ENCODE measurements around the gene PLPP3.

The PLPP3 gene

GRCh38 chr1:56576880-56577405 is 2.4 kb downstream of the PLPP3 start:
- DNase-seq (ENCODE audit: extremely low read depth in 1 of 2, low read depth in 1 of 2) = no peak

- DNase-seq (ENCODE audit: extremely low read depth in 1 of 2, low read depth in 1 of 2) = no peak
Measured at GRCh38 chr1:56575865-56576264, 3.5 kb downstream of the PLPP3 start.

GRCh38 chr1:56574794-56575193 is 4.6 kb downstream of the PLPP3 start:
- DNase-seq (ENCODE audit: extremely low read depth in 1 of 2, low read depth in 1 of 2) = no peak

DNA sequence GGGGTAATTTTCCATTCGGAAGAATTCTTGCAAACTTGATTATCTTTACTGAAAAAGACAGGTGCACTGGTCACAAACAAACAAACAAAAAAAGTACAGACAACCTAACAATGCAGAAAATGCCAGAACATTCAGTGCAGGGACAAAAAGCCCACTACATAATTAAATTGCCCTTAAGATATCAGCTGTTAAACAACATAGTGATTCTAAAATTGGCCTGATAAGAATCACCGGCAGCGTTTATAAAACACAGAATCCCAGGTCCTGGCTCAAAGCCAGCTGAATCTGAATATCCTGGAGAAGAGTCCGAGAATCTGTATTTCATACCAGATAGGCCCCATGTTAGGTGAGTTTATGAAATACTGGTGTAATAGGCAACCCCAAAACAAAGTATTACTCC is 6.1 kb downstream of the PLPP3 start:
- no peak for DNase-seq (ENCODE audit: extremely low read depth in 1 of 2, low read depth in 1 of 2)

DNA sequence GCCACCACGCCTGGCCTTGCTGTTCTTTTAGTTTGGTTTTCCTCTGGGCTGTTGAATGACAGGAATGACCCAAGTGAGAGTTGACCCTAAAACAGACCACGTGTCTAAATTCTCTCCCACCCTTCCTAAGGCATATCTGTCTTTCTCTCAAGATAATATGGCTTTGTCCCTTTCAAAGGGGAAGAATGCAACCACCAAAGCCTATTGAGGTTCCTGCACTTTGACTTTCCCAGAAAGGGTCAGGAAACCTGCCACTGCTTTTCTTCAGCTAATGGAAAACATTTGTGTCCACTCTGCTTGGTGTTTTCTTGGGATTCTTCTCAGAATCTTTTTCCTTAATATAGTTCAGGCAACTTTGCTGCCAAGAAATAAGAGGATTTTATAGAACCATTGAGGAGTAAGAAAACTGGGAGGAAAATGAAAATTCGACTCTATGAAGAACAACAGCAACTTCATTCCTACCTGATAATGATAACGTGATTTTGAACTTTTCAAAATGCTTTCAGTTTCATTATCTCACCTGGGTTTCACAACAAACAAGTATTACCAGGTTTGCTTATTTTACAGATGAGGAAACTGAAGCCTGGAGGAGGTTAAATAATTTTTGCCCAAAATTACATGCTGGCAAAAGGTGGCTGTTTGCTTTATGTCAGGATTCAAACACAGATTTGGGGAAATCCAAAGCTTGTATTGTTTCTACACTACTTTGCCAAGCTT is 6.9 kb downstream of the PLPP3 start:
- no peak for DNase-seq (ENCODE audit: extremely low read depth in 1 of 2, low read depth in 1 of 2)

DNA sequence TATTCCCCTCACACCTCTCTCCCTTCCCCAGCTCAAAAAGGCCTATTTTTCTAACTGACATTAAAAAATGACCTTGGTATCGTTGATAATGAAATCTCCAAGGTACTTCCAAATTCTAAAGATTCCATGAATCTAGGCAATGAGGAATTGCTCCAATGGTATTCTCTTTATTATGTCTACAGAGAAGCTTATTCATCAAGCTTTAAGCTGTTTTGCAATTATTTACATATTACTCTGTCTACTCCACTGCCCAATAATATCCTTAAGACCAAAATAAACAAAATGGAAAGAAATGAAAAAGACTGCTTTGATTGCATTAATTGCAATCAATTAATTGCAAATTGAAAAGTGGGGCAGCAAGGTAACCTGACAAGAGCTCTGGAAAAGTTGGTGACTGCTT is 7.9 kb downstream of the PLPP3 start:
- DNase-seq (ENCODE audit: extremely low read depth in 1 of 2, low read depth in 1 of 2) = no peak

GRCh38 chr1:56570924-56571372 is 8.4 kb downstream of the PLPP3 start:
- DNase-seq (ENCODE audit: extremely low read depth in 1 of 2, low read depth in 1 of 2) = no peak

DNA sequence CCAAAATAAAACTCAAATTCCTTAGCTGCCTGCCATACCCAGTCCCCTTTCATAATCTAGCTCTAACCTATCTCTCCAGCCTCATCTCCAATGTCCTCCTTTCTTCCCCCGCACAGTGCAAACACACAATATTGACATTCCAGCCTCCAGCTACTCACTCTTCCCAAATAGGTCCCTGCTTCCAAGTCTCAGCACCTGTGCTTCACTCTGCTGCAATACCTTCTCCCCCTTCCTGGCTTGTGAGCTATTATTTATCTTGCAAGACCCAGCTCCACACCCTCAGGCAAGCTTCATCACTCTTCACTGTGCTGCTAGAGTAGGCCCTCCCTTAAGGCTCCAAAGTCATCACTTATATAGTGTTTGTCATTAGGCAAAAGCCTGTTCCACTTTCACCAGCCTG is 9.7 kb downstream of the PLPP3 start:
- DNase-seq (ENCODE audit: extremely low read depth in 1 of 2, low read depth in 1 of 2) = no peak

GRCh38 chr1:56566994-56567393 is 12.4 kb downstream of the PLPP3 start:
- DNase-seq (ENCODE audit: extremely low read depth in 1 of 2, low read depth in 1 of 2) = no peak

DNA sequence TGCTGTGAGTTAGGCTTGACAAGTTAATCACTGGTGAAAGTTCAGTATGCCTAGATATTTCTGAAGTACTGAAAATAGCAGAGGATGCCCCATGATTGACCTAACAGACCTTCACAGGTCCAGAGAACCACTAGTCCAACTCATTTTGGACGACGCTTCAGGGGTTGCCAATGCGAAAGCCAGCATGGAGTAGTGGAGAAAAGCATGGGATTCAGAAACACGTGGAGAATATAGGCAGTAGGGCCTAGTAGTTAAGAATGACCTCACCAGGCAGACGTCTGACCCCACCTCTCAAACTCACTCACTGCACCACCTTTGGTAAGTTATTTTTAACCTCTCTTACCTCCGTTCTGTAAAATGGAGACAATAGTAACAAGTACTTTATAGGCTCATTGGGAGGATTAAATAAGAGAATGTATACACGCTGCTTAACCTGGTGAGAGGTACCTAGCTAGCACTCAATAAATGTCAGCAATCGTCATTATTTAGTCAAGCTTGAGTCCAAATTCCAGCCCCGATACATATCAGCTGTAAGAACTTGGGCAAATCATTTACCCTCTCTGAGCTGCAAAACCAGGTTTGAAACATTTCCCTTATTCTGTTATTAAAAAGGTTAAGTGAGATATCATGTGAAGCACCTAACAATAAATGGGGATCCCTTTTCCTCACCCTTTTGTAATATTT is 13.2 kb downstream of the PLPP3 start:
- no peak for DNase-seq (ENCODE audit: extremely low read depth in 1 of 2, low read depth in 1 of 2)

DNA sequence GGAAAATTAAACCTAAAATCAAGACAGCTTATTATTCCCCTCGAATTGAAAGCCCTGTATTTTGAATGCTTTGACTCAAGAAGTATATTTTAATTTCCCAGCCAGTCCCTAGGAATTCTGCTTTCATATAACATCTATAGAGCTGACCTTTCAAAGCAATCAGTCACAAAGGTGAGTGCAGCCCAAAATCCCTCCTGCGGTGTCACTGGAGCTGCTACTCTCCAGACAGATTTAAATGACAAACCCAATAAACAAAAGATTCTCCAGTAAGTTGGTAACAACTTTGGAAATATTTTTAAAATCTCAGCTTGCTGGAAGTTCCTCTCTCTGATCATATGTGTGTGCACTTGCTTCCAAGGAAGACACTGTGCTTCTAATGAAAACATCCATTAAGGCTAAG is 14.7 kb downstream of the PLPP3 start:
- no peak for DNase-seq (ENCODE audit: extremely low read depth in 1 of 2, low read depth in 1 of 2)

DNA sequence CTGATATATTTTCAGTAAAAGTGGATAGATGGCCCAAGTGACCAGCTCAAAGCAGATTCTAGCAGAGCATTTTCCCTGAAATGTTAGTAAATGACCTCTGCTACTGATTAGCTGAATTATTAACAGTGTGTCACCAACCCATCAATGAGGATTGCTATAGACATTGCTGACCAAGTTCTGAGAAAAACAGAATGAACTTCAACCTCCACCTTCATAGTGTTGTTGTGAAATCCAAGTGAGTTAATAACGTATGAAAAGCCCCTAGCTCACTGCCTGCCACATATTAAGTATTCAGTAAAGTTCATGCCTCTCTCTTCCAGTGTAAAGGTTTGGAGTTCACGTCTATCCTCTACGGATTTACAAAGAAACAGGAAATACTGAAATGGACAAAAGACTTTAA is 15.8 kb downstream of the PLPP3 start:
- no peak for DNase-seq (ENCODE audit: extremely low read depth in 1 of 2, low read depth in 1 of 2)

DNA sequence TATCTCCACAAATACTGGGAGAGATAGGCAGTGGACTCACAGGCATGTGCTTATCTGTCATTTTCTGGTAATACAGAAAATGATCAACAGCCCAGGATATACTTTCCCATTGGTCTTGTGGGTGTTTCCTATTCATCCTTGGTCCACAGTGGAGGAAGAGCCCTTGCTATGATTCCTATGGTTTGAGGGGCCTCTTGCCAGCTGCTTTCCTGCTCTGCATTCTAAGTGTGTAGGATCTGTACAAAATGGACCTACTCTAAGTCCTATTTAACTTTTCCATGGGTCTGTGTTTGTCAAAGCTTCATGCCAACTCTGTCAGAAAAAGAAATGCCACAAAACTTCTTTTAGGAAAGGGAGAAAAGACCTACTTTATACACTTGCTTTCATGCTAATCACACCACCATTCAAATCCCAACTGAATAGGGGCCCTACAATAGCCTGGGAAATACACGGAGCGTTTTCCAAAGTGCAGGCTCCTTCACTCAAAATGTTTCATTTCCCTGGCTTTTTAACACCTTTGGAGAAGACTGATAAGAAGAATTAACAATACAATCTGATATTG is 16.4 kb downstream of the PLPP3 start:
- DNase-seq (ENCODE audit: extremely low read depth in 1 of 2, low read depth in 1 of 2) = no peak

GRCh38 chr1:56561227-56562019 is 17.9 kb downstream of the PLPP3 start:
- no peak for DNase-seq (ENCODE audit: extremely low read depth in 1 of 2, low read depth in 1 of 2)

GRCh38 chr1:56557746-56558145 is 21.6 kb downstream of the PLPP3 start:
- no peak for DNase-seq (ENCODE audit: extremely low read depth in 1 of 2, low read depth in 1 of 2)

DNA sequence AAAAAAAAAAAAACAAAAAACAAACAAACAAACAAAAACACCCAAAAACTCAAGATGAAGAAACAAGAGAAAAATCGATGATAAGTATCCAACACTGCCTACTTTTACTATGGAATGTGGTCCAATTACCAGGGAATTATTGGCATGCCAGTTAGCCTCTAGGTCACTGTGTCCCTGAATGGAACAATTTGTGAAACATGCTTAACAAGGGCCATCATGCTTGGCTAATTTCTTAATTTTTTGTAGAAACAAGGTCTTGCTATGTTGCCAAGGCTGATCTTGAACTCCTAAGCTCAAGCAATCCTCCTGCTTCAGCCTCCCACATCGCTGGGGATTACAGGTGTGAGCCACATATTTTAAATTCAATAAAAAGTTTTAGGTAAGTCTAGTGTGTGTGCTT is 23.9 kb downstream of the PLPP3 start:
- no peak for DNase-seq (ENCODE audit: extremely low read depth in 1 of 2, low read depth in 1 of 2)

- DNase-seq (ENCODE audit: extremely low read depth in 1 of 2, low read depth in 1 of 2) = no peak
Measured at GRCh38 chr1:56553046-56553445, 26.3 kb downstream of the PLPP3 start.

- no peak for DNase-seq (ENCODE audit: extremely low read depth in 1 of 2, low read depth in 1 of 2)
Measured at GRCh38 chr1:56552349-56552748, 27.0 kb downstream of the PLPP3 start.

GRCh38 chr1:56551691-56552090 is 27.7 kb downstream of the PLPP3 start:
- DNase-seq (ENCODE audit: extremely low read depth in 1 of 2, low read depth in 1 of 2) = no peak

DNA sequence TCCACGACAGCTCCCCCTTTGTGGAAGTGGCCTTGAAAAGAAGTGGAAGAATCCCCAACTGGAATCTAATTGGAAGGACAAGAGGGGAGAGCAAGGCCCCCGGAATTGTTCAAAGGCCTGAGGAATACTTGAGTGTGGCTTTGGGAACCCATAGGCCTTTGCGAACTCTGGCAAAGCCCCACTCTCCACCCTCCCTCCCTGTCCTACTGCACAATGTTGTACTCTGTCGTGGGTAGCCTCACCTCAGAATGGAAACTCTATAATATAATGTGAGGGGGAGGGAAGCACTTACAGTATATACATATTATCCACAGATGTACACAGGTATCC is 28.5 kb downstream of the PLPP3 start:
- no peak for DNase-seq (ENCODE audit: extremely low read depth in 1 of 2, low read depth in 1 of 2)

DNA sequence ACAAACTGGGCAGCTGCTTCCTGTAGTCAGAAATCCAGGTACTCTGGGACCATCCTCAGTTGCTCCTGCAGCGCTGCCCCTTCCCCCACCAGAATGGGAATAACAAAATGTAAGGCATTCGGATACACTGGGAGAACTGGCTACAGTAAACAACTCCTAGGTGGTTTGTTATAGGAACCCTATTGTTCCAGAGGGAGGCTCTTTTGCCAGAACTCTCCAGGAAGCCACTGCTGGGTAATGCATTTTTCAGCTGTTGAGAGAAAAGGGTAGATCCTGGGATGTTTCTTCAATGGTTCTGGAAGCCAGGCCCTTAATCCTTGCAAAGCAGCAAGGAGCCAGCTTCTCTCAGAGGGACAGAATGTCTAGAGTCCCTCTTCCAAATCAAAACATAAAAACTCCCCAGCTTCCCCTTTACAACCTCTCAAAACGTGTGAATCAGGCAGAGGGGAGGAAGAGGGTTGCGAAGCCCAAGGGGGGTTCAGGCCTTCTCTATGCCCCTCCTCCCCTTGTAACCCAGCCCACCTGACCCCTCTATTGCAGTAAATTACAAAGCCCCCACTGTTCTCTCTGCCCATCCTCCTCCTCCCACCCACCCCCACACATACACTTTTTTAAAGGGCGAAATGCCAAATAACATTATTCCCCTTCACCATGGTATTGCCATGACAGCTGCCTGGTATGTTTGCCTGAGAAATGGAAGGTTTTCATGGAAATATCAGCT is 29.1 kb downstream of the PLPP3 start:
- no peak for DNase-seq (ENCODE audit: extremely low read depth in 1 of 2, low read depth in 1 of 2)

Data from stimulated activated CD8-positive, alpha-beta memory T cell treated with anti-CD3 and anti-CD28 coated beads, Interleukin-7, amount 100 ng/mL, for 48 hours (primary cell).